Erythroblast (primary cell): Measurements from ENCODE around the gene GPNMB.

Experiments
- GATA1 ChIP-seq: IDR thresholded peaks from 2 replicates; pipeline ENCODE4 v1.6.1; 2011; ENCODE audit warnings: low read depth, mild to moderate bottlenecking, control low read depth, low read length, moderate library complexity
- POLR2A ChIP-seq: IDR thresholded peaks from 2 replicates; pipeline ENCODE4 v1.6.1; 2011; ENCODE audit warnings: mild to moderate bottlenecking, low read length

DNA sequence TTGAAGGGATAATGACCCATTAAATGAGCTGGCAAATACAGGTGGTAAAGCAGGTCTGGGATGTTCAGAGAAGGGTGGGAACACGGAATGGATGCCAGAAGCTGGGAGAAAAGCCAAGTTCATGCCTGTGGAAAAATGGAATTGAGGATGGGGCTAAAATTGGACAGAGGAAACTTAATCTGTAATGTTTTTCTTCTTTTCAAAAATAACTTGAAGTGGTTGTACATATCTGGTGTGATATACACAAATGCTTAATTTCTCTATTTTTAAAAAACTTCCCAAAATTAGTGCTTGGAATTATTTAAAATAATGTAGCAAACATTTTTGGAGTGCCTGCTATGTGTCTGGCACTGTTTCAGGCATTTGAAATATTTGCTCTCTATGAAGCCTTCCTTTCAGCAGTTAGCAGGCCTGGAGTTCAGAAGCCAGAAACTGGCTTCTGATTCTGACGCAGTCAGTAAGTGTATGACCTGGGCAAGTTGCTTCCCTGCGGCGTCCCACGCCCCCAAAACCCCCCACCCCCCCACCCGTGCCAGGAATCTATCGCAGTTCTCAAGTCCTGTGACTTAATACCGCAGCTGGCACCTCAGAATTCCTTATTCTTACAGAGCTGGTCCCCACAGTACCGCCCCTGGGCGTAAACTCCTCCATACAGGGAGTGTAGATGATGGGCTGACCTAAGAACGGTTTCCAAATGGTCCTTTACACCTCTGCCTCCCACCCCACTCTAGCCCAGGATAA, 51.7 kb downstream of the GPNMB start:
- TF ChIP-seq POLR2A (no peak), GATA1 (no peak)
